NCI-H524 treated with DMSO at 0.1 percent for 48 hours (cell line): ENCODE measurements around the gene GRAP2.
"Not testable (repeated sequence)": the region's sequence is repeated elsewhere in the genome, so short reads cannot be mapped to it uniquely, and the experiment has no call there.

Source experiments
- DNase-seq: peaks from one replicate; lab custom pipeline; 2025; lab: John Stamatoyannopoulos, UW

Gene GRAP2

GRCh38 chr22:39897841-39898240 is 3.0 kb upstream of the GRAP2 start:
- no peak for DNase-seq

- DNase-seq: peak; percentile 71
Observed at GRCh38 chr22:39898997-39899396, 1.9 kb upstream of the GRAP2 start.

- DNase-seq: no peak
Observed at GRCh38 chr22:39901565-39902146, 772 bp downstream of the GRAP2 start.

GRCh38 chr22:39904024-39904423 is 3.1 kb downstream of the GRAP2 start:
- not testable (repeated sequence) for DNase-seq

- no peak for DNase-seq
Observed at GRCh38 chr22:39904862-39905261, 4.0 kb downstream of the GRAP2 start.

GRCh38 chr22:39905687-39906086 is 4.8 kb downstream of the GRAP2 start:
- DNase-seq: no peak

- DNase-seq: no peak
Observed at GRCh38 chr22:39906207-39906606, 5.3 kb downstream of the GRAP2 start.

- no peak for DNase-seq
Observed at GRCh38 chr22:39907047-39907446, 6.2 kb downstream of the GRAP2 start.

- no peak for DNase-seq
Observed at GRCh38 chr22:39907605-39908097, 6.8 kb downstream of the GRAP2 start.

- no peak for DNase-seq
Observed at GRCh38 chr22:39908136-39908535, 7.3 kb downstream of the GRAP2 start.

GRCh38 chr22:39908737-39909136 is 7.9 kb downstream of the GRAP2 start:
- no peak for DNase-seq

GRCh38 chr22:39910876-39911613 is 10.2 kb downstream of the GRAP2 start:
- no peak for DNase-seq

- no peak for DNase-seq
Observed at GRCh38 chr22:39913321-39913720, 12.4 kb downstream of the GRAP2 start.

- DNase-seq: no peak
Observed at GRCh38 chr22:39913886-39914285, 13.0 kb downstream of the GRAP2 start.

GRCh38 chr22:39914584-39914983 is 13.7 kb downstream of the GRAP2 start:
- DNase-seq: no peak

- no peak for DNase-seq
Observed at GRCh38 chr22:39915295-39915726, 14.4 kb downstream of the GRAP2 start.

GRCh38 chr22:39916496-39916895 is 15.6 kb downstream of the GRAP2 start:
- DNase-seq: no peak

- DNase-seq: no peak
Observed at GRCh38 chr22:39917197-39917643, 16.3 kb downstream of the GRAP2 start.

GRCh38 chr22:39917776-39918495 is 17.1 kb downstream of the GRAP2 start:
- no peak for DNase-seq

GRCh38 chr22:39920134-39920743 is 19.4 kb downstream of the GRAP2 start:
- no peak for DNase-seq

GRCh38 chr22:39923696-39924095 is 22.8 kb downstream of the GRAP2 start:
- no peak for DNase-seq

GRCh38 chr22:39924286-39924685 is 23.4 kb downstream of the GRAP2 start:
- no peak for DNase-seq
